GM12872 (cell line): ENCODE measurements around the gene UBA1.

Experiments
- CTCF ChIP-seq: IDR thresholded peaks from 3 replicates; pipeline ENCODE4 v1.5.1; 2011; ENCODE audit warnings: low read depth, mild to moderate bottlenecking, low read length, moderate library complexity; ENCODE audit not compliant: insufficient read depth

The UBA1 gene

GRCh38 chrX:47148946-47149345 is 44.7 kb upstream of the UBA1 start:
- TF ChIP-seq CTCF: no peak

GRCh38 chrX:47151435-47151834 is 42.2 kb upstream of the UBA1 start:
- no peak for TF ChIP-seq CTCF

GRCh38 chrX:47156611-47157520 is 36.8 kb upstream of the UBA1 start:
- TF ChIP-seq CTCF: no peak

- TF ChIP-seq CTCF: no peak
These were observed 35.5 kb upstream of the UBA1 start for GRCh38 chrX:47158131-47158530.

- TF ChIP-seq CTCF: no peak
These were observed 34.8 kb upstream of the UBA1 start for GRCh38 chrX:47158781-47159180.

GRCh38 chrX:47160781-47161180 is 32.8 kb upstream of the UBA1 start:
- TF ChIP-seq CTCF: no peak

- no peak for TF ChIP-seq CTCF
These were observed 30.6 kb upstream of the UBA1 start for GRCh38 chrX:47162927-47163583.
